Measurements from ENCODE around the gene KNTC1. TPM values are rescaled to one million over a fixed set of nuclear protein-coding genes. Genes with fewer than 3 reads are reported as not detected.
"Not testable (repeated sequence)": the region's sequence is repeated elsewhere in the genome, so short reads cannot be mapped to it uniquely, and the experiment has no call there.

Gene KNTC1
- total RNA-seq, 2 experiments from 2014 or later, result 170 to 195 TPM

DNA sequence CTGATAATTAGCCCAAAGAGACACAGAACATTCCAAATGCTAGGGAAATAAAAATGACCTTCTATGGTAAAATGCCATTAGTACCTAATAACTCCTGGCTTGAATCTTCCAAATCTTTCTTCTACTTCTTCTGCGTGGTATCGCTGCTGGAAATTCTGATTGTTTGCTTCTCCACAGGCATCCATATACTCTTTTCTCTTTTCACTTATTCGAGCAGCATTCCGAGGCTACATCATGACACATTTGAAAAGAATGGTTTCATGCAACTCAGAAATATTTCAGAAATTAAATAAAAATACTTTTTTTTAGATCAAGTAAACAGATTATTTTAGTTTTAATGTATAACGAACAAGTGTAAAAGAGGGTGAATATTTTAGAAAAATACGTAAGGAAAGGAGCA lies 45.2 kb upstream of the KNTC1 start:
- POLR2A ChIA-PET, result interaction anchor here (0.7 kb wide), 1 partner anchor 76 kb away, joined by 3 read pairs; no protein-coding TSS in a partner anchor
- H3K27ac ChIP-seq (ENCODE audit: low read depth, low read length, poor library complexity, severe bottlenecking), result no peak overlapping the region
- no peak for DNase-seq (ENCODE audit: low spot score)
- peaks cover 97% of the 10 kb centered on the region for H3K36me3 ChIP-seq (ENCODE audit: insufficient read depth, low read length)
- no peak overlapping the region for H3K4me3 ChIP-seq (ENCODE audit: low read depth, low read length, poor library complexity, severe bottlenecking)
- H3K9me2 ChIP-seq (ENCODE audit: insufficient read depth, low read length), result no peaks in the 10 kb centered on the region
- intact Hi-C loops (cut with micrococcal nuclease; ENCODE audit: unreplicated experiment), result no loop called here
- H4K20me1 ChIP-seq (ENCODE audit: insufficient read depth, low read length), result no peaks in the 10 kb centered on the region
- no peak overlapping the region for H2AFZ ChIP-seq (ENCODE audit: low read length)
- no peak for TF ChIP-seq EZH2phosphoT487 (IDR thresholded peaks at IDR 0.05; ENCODE audit: borderline replicate concordance, low read depth, low read length)
- TF ChIP-seq, protein P1, sequence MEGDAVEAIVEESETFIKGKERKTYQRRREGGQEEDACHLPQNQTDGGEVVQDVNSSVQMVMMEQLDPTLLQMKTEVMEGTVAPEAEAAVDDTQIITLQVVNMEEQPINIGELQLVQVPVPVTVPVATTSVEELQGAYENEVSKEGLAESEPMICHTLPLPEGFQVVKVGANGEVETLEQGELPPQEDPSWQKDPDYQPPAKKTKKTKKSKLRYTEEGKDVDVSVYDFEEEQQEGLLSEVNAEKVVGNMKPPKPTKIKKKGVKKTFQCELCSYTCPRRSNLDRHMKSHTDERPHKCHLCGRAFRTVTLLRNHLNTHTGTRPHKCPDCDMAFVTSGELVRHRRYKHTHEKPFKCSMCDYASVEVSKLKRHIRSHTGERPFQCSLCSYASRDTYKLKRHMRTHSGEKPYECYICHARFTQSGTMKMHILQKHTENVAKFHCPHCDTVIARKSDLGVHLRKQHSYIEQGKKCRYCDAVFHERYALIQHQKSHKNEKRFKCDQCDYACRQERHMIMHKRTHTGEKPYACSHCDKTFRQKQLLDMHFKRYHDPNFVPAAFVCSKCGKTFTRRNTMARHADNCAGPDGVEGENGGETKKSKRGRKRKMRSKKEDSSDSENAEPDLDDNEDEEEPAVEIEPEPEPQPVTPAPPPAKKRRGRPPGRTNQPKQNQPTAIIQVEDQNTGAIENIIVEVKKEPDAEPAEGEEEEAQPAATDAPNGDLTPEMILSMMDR (conservative IDR thresholded peaks at IDR 0.05; ENCODE audit: low read length), result no peak
- no TSS peak for BruUV-seq (replicated peaks)
- H3K4me1 ChIP-seq (ENCODE audit: insufficient read depth, low read length, poor library complexity, severe bottlenecking), result no peaks in the 10 kb centered on the region
- H3K4me2 ChIP-seq (ENCODE audit: low read length), result no peak overlapping the region
- CTCF ChIA-PET (ENCODE audit: unreplicated experiment), result no interaction called here
- H3K9me3 ChIP-seq (ENCODE audit: low read length), result no peaks in the 10 kb centered on the region
- no peaks in the 10 kb centered on the region for H3K79me2 ChIP-seq (ENCODE audit: insufficient read depth, low read depth, low read length)

- H3K27ac ChIP-seq (ENCODE audit: low read depth, low read length, poor library complexity, severe bottlenecking), result no peak overlapping the region
- CTCF ChIA-PET (ENCODE audit: unreplicated experiment), result no interaction called here
- TF ChIP-seq EZH2phosphoT487 (IDR thresholded peaks at IDR 0.05; ENCODE audit: borderline replicate concordance, low read depth, low read length), result no peak
- TF ChIP-seq, protein P1 (conservative IDR thresholded peaks at IDR 0.05; ENCODE audit: low read length), result no peak
- H4K20me1 ChIP-seq (ENCODE audit: insufficient read depth, low read length), result no peaks in the 10 kb centered on the region
- no peaks in the 10 kb centered on the region for H3K9me3 ChIP-seq (ENCODE audit: low read length)
- peaks cover 97% of the 10 kb centered on the region for H3K36me3 ChIP-seq (ENCODE audit: insufficient read depth, low read length)
- H3K4me3 ChIP-seq (ENCODE audit: low read depth, low read length, poor library complexity, severe bottlenecking), result no peak overlapping the region
- intact Hi-C loops (cut with micrococcal nuclease; ENCODE audit: unreplicated experiment), result no loop called here
- DNase-seq (ENCODE audit: low spot score), result no peak
- H2AFZ ChIP-seq (ENCODE audit: low read length), result no peak overlapping the region
- no TSS peak for BruUV-seq (replicated peaks)
- no peaks in the 10 kb centered on the region for H3K79me2 ChIP-seq (ENCODE audit: insufficient read depth, low read depth, low read length)
- H3K4me1 ChIP-seq (ENCODE audit: insufficient read depth, low read length, poor library complexity, severe bottlenecking), result no peaks in the 10 kb centered on the region
- POLR2A ChIA-PET, result interaction anchor here (1.0 to 1.6 kb wide), 2 partner anchors 14 to 16 kb away, joined by 3 read pairs; partner anchors contain the start of gene ZCCHC8
- H3K4me2 ChIP-seq (ENCODE audit: low read length), result no peak overlapping the region
- no peaks in the 10 kb centered on the region for H3K9me2 ChIP-seq (ENCODE audit: insufficient read depth, low read length)
Observed at GRCh38 chr12:122483969-122484368, 43.1 kb upstream of the KNTC1 start.

DNA sequence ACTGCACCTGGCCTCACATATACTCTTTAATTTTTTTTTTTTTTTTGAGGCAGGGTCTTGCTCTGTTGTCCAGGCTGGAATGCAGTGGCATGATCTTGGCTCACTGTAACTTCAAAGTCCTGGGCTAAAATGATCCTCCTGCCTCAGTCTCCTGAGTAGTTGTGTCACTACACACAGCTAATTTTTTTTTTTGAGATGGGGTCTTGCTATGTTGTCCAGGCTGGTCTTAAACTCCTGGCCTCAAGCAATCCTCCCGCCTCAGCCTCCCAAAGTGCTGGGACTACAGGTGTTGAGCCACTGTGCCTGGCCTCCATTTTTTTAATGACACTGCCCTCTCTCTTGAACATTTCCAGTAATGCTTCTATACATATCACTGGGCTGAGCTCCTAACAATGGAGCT lies 42.7 kb upstream of the KNTC1 start:
- H3K9me2 ChIP-seq (ENCODE audit: insufficient read depth, low read length); H3K9me3 ChIP-seq (ENCODE audit: low read length); H3K4me2 ChIP-seq (ENCODE audit: low read length); H3K79me2 ChIP-seq (ENCODE audit: insufficient read depth, low read depth, low read length); H3K27ac ChIP-seq (ENCODE audit: low read depth, low read length, poor library complexity, severe bottlenecking); H2AFZ ChIP-seq (ENCODE audit: low read length); BruUV-seq (replicated peaks); intact Hi-C loops (cut with micrococcal nuclease; ENCODE audit: unreplicated experiment); DNase-seq (ENCODE audit: low spot score); H4K20me1 ChIP-seq (ENCODE audit: insufficient read depth, low read length); H3K4me3 ChIP-seq (ENCODE audit: low read depth, low read length, poor library complexity, severe bottlenecking); CTCF ChIA-PET (ENCODE audit: unreplicated experiment); H3K4me1 ChIP-seq (ENCODE audit: insufficient read depth, low read length, poor library complexity, severe bottlenecking): not testable (repeated sequence)
- POLR2A ChIA-PET, result interaction anchor here (1.0 to 1.6 kb wide), 2 partner anchors 14 to 16 kb away, joined by 3 read pairs; partner anchors contain the start of gene ZCCHC8
- peaks cover 97% of the 10 kb centered on the region for H3K36me3 ChIP-seq (ENCODE audit: insufficient read depth, low read length)

DNA sequence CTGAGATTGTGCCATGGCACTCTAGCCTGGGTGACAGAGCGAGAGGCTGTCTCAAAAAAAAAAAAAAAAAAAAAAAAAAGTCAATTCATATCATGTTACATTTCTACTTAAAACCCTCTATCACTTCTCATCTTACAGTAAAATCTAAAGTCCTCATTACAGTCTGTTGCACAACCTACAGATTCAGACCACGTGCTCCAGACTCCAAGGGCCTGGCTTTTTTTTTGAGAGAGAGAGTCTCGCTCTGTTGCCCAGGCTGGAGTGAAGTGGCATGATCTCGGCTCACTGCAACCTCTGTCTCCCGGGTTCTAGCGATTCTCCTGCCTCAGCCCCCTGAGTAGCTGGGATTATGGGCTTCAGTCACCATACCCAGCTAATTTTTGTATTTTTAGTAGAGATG lies 40.7 kb upstream of the KNTC1 start:
- H3K4me2 ChIP-seq (ENCODE audit: low read length); DNase-seq (ENCODE audit: low spot score); H4K20me1 ChIP-seq (ENCODE audit: insufficient read depth, low read length); BruUV-seq (replicated peaks); H2AFZ ChIP-seq (ENCODE audit: low read length); intact Hi-C loops (cut with micrococcal nuclease; ENCODE audit: unreplicated experiment); H3K4me3 ChIP-seq (ENCODE audit: low read depth, low read length, poor library complexity, severe bottlenecking); H3K4me1 ChIP-seq (ENCODE audit: insufficient read depth, low read length, poor library complexity, severe bottlenecking); H3K27ac ChIP-seq (ENCODE audit: low read depth, low read length, poor library complexity, severe bottlenecking); CTCF ChIA-PET (ENCODE audit: unreplicated experiment); H3K9me3 ChIP-seq (ENCODE audit: low read length); H3K9me2 ChIP-seq (ENCODE audit: insufficient read depth, low read length): not testable (repeated sequence)
- peaks cover 97% of the 10 kb centered on the region for H3K36me3 ChIP-seq (ENCODE audit: insufficient read depth, low read length)
- H3K79me2 ChIP-seq (ENCODE audit: insufficient read depth, low read depth, low read length), result peaks cover 17% of the 10 kb centered on the region; the same call in 1 of the 2 replicates
- POLR2A ChIA-PET, result interaction anchor here (0.7 kb wide), 1 partner anchor 13 kb away, joined by 11 read pairs; no protein-coding TSS in a partner anchor
